HAP-1 (cell line): ENCODE results near the gene PLP2.
A peak's percentile ranks its signal among the peaks of the same experiment; 100 is the strongest.
"Not testable (repeated sequence)": the region's sequence is repeated elsewhere in the genome, so short reads cannot be mapped to it uniquely, and the experiment has no call there.

Experiments used
- DNase-seq, 2 experiments: peaks; one replicate each; pipeline ENCODE4 v3.0.0-alpha.2; 2016 to 2020; ENCODE audit warnings: low spot score in 2 of 2
- H3K27me3 ChIP-seq: fragments of 250-450 bp; sonication (Bioruptor Pico); 2 replicates; pipeline ENCODE4 v1.5.1; 2020; ENCODE audit warnings: low read depth, mild to moderate bottlenecking, moderate library complexity
- H3K36me3 ChIP-seq: fragments of 250-450 bp; sonication (Bioruptor Pico); replicated peaks from 2 replicates; pipeline ENCODE4 v1.5.1; 2020; ENCODE audit warnings: mild to moderate bottlenecking
- H3K4me1 ChIP-seq: fragments of 250-450 bp; sonication (Bioruptor Pico); 2 replicates; pipeline ENCODE4 v1.5.1; 2020; ENCODE audit warnings: mild to moderate bottlenecking
- H3K4me3 ChIP-seq: fragments of 250-450 bp; sonication (Bioruptor Pico); 2 replicates; pipeline ENCODE4 v1.5.1; 2020; ENCODE audit warnings: mild to moderate bottlenecking, moderate library complexity
- H3K9me3 ChIP-seq: fragments of 250-450 bp; sonication (Bioruptor Pico); 2 replicates; pipeline ENCODE4 v1.5.1; 2020; ENCODE audit warnings: mild to moderate bottlenecking, moderate library complexity
- in situ Hi-C: fragments of 300-500 bp; cut with MboI; formaldehyde crosslinking; loops from 3 replicates; pipeline ENCODE4 v1.14.3; 2020; ENCODE audit warnings: low sequenced_read_pairs, inconsistent platforms, mixed read lengths

The PLP2 gene

DNA sequence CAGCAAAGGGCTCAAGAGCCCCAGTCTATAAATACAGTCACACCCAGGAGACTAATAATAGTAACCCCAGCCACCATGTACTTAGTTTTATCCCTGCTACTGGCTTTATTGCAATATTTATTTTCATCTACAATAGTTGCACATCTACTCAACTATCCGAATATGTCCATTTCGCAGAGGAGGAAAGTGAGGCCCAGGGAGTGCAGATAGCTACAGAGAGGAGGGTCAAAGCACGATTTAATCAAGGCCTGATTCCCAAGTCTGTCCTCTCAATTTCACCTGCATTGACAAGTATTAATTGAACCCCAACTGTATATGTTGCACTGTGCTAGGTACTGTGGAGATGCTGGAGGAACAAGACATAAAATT lies 4.0 kb upstream of the PLP2 start:
- peaks cover 29% of the 10 kb centered on the region for H3K4me1 ChIP-seq
- in situ Hi-C loops = loop anchor here (5.0 kb wide), 1 partner anchor 270 kb away; the partner anchor contains the start of genes PQBP1 and TIMM17B
- H3K9me3 ChIP-seq = no peaks in the 10 kb centered on the region
- peak overlapping the region; percentile 29; the same call in 1 of the 2 replicates for H3K4me3 ChIP-seq
- H3K36me3 ChIP-seq = no peaks in the 10 kb centered on the region
- no peak for DNase-seq
- no peaks in the 10 kb centered on the region for H3K27me3 ChIP-seq

DNA sequence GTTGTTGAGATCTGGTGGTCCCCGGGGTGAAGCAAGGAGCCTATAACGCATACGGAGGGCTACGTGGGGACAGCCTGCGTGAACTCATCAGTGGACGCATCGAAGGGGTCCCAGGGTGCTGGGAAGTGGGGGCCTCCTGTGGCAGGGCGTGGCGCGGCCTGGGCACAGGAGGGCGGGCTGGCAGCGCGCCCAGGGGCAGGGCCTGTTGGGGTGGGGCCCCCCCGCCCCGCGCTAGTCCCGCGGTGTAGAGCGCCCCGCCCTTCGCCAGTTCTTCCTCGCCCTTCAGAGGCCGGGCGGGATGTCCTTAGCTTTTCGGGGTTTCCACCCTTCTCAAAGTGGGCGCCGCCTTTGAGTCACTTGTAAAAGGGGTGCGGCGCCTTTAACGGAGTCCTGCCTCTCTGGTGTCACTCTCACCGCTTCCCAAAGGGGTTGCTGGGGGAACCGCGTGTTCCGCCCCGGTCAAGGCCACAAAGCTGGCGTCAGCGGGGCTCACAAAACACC lies 632 bp downstream of the PLP2 start:
- peak; percentile 39 to 73 for DNase-seq
- H3K27me3 ChIP-seq = no peaks in the 10 kb centered on the region
- peaks cover 13% of the 10 kb centered on the region for H3K4me1 ChIP-seq
- no peaks in the 10 kb centered on the region for H3K9me3 ChIP-seq
- peak overlapping the region; percentile 78 for H3K4me3 ChIP-seq
- in situ Hi-C loops = no loop called here
- peaks cover 42% of the 10 kb centered on the region for H3K36me3 ChIP-seq

DNA sequence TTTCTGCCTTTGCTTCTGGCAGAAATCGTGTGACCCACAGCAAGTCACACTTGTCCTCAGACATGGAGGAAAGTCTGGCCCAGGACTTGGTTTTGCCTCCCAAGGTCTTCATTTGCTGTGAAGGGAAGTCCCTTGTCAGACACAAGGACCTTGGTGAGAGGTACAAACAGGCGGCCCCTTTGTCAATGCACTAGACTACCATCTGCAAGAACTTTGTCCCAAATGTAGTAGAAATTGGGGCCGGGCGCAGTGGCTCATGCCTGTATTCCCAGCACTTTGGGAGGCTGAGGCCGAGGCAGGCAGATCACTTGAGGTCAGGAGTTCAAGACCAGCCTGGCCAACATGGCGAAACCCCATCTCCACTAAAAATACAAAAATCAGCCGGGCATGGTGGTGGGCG lies 1.8 kb downstream of the PLP2 start:
- H3K4me3 ChIP-seq, in situ Hi-C loops, H3K27me3 ChIP-seq, H3K4me1 ChIP-seq, DNase-seq, H3K9me3 ChIP-seq: not testable (repeated sequence)
- H3K36me3 ChIP-seq = peaks cover 55% of the 10 kb centered on the region

DNA sequence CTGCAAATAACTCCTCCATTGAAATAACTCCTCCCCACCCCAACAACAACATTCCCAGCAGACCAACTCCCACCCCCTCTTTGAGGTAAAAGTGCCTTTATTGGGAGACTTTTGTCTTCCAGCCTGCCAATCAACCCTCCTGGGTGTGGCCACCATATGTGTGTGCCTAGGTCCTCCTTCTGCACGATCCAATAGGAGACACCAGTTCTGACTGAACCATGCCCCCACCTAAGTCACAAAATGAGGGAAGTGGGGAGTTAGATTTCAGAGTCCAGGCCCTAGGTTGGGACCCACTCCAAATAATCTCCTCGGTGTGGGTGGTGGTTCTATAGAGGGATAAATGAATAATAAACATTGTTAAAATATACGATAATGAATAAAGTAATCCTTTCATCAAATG lies 3.0 kb downstream of the PLP2 start:
- in situ Hi-C loops = no loop called here
- H3K36me3 ChIP-seq = peaks cover 66% of the 10 kb centered on the region
- H3K4me3 ChIP-seq = no peak overlapping the region
- DNase-seq = peak in 1 of 2 experiments; percentile 70
- H3K9me3 ChIP-seq = no peaks in the 10 kb centered on the region
- peaks cover 8% of the 10 kb centered on the region for H3K4me1 ChIP-seq
- H3K27me3 ChIP-seq = no peaks in the 10 kb centered on the region

DNA sequence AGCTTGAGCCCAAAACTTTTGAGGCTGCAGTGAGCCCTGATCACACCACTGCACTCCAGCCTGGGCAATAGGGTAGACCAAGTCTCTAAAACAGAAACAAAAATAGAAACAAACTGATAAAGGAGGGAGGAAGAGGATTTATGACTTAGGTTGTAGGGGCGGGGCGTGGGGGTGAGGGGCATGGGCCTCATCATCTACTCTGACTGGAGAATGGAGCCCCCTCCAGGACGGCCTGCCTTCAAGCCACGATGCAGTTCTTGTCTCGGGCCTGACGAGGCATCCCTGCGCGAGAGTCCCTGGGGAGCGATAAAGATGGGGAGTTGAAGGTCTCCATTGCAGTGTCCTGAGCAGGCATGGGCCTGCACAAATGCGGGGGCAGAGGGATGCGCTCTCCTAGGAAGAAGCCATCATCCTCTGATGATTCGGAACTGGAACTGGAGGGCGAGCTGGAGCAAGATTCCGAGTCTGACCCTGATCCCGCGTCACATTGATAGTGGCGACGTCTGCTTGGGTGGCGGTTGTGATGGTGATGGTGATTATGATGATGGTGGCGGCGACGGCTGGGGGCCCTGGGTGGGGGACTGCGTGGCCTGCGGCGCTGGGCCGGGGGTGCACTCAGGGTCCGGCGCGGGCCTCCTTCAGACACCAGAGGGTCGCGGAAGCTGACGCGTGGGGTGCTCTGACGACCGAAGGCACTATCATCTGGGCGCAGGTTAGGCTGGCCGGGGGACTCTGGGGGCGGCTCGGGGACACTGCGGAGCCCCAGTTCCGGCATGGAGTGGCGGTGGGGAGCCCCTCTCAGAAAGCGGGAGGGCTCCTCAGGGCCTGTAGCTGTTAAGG lies 4.0 kb downstream of the PLP2 start:
- in situ Hi-C loops = no loop called here
- Histone ChIP-seq H3K36me3 (peaks cover 72% of the 10 kb centered on the region), H3K27me3 (no peaks in the 10 kb centered on the region), H3K4me1 (peaks cover 8% of the 10 kb centered on the region), H3K4me3 (no peak overlapping the region), H3K9me3 (no peaks in the 10 kb centered on the region)
- DNase-seq = peak in 1 of 2 experiments; percentile 55

DNA sequence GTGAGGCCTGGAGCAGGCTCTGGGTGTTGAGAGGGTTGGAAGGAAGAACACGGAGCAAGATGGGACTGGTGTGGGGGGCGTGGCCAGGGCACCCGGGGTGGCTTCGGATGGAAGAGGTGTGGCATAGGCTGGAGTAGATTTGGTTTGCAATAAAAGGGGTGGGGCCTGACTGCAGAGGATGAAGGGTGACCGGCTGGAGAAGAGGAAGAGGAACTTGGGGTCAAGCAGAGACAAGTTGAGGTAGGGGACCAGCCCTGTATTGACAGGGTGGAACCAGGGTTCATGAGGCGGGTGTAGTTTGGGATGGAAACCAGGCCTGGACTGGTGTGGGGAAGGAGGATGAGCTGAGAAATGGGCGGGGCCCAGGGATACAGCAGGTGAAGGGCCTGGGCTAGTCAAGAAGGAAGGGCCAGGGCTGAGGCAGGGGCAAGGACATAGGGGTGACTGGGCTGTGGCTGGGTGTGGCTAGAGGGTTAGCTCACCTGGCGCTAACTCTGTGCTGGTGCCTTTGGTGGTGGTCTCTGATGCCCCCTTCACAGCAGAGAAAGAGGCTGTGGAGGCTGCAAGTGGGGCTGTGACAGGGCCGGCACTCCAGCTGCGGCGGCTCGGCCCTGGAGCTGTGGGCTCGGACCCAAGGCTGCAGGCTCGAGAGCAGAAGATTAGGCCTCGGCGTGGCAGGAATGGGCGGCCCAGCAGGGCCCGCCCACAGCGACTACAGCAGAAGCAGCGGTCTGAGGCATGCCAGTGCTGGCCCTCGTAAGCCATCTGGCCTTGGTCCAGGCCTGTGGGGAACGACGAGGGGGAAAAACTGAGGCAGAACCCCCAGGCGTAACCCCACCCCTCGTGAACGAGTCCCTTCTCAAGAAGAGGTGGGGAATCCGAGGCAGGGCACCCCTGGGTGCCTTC lies 5.0 kb downstream of the PLP2 start:
- Histone ChIP-seq H3K4me1 (peaks cover 8% of the 10 kb centered on the region), H3K4me3 (no peak overlapping the region), H3K27me3 (no peaks in the 10 kb centered on the region), H3K36me3 (peaks cover 79% of the 10 kb centered on the region), H3K9me3 (no peaks in the 10 kb centered on the region)
- in situ Hi-C loops = no loop called here
- peak in 1 of 2 experiments; percentile 63 for DNase-seq

DNA sequence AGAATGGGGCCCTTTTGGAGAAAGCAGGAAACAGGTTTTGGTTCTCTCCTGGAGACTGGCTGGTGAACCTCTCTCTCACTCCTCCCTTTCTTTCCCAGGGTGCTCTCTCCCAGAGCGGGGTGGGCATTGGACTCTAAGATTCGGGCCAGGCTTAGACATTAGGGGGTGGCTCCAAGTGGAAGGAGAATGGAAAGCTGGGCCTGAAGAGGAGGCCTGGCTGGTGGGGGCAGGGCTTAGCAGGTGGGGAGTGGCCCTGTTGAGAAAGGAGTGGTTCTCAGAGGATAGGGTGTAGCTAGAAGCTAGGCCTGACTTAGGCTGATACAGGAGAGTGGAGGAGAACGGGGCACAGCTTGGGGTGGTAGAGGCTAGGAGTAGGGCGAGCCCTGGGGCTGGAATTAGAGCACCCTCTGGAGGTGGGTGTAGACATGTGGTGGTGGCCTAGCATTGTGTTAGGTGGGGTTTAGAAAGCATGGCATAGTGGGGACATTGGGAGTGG lies 5.7 kb downstream of the PLP2 start:
- Histone ChIP-seq H3K36me3 (peaks cover 86% of the 10 kb centered on the region), H3K4me1 (peaks cover 8% of the 10 kb centered on the region), H3K4me3 (no peak overlapping the region), H3K27me3 (no peaks in the 10 kb centered on the region), H3K9me3 (no peaks in the 10 kb centered on the region)
- no peak for DNase-seq
- in situ Hi-C loops = no loop called here

DNA sequence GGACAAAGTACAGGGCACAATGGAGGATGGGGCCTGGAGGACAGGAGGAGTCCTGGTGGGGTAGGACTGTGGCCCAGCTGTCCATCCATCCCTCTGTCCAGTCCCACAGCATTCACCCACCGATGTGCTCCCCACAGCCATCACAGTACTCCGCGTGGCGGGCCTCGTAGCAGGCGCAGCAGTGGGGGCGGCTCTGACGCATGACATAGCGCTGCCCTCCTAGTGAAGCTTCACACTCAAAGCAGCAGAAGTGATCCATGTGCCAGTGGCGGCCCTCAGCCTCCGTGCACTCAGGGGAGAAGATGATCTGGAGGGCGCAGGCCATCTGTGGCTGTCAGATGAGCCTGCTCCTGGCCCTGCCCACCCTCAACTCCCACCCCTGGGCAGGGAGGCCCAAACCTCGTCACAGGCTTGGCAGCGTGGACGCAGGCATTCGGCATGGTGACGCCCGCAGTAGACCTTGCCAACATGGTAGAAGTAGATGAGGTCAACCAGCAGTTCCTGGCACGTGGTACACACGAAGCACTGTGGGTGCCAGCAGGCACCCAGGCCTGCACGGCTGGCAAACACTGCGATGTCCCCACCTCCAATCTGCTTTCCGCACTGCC lies 6.3 kb downstream of the PLP2 start:
- H3K9me3 ChIP-seq = no peaks in the 10 kb centered on the region
- H3K4me3 ChIP-seq = no peak overlapping the region
- H3K4me1 ChIP-seq = peaks cover 6% of the 10 kb centered on the region
- DNase-seq = no peak
- in situ Hi-C loops = no loop called here
- H3K27me3 ChIP-seq = no peaks in the 10 kb centered on the region
- H3K36me3 ChIP-seq = peaks cover 91% of the 10 kb centered on the region

DNA sequence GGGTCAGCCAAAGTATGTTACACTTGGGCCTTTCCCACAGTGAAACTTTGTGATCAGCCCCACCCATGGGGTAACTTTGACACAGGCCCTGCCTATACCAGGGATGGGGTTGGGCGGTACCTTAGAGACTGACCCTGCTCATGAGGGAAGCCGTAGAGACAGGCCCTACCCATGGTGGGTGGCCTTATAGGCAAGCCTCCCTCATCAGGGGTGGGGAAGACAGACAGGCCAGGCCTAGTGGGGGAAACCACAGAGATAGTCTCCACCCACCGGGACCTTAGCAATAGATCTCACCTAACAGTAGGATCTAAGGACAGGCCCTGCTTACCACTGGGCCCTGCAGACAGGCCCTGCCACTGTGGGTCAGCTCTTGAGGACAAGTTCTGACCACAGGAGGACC lies 6.8 kb downstream of the PLP2 start:
- in situ Hi-C loops = no loop called here
- peaks cover 91% of the 10 kb centered on the region for H3K36me3 ChIP-seq
- H3K9me3 ChIP-seq = no peaks in the 10 kb centered on the region
- DNase-seq = no peak
- H3K4me3 ChIP-seq = no peak overlapping the region
- peaks cover 3% of the 10 kb centered on the region; the same call in 1 of the 2 replicates for H3K4me1 ChIP-seq
- no peaks in the 10 kb centered on the region for H3K27me3 ChIP-seq

DNA sequence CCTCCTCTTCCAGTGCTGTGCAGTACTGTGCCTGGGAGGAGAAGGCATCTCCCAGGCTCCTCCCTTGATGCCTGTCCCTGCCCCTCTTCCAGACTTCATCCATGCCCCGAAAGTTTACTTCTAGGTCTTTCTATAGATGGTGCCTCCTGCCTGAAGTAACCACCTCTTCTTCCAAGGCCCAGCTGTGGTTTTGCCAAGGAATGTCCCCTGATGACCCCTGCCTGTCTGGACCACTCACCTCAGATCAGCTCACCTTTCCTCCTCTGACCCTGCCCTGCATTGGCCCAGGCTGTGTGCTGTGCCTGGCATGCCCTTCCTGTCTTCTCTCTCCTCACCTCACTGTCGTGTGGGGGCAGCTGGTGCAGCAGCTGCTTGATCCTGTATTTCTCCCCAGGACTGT lies 7.7 kb downstream of the PLP2 start:
- Histone ChIP-seq H3K4me3 (no peak overlapping the region), H3K4me1 (peaks cover 5% of the 10 kb centered on the region), H3K9me3 (no peaks in the 10 kb centered on the region), H3K27me3 (no peaks in the 10 kb centered on the region), H3K36me3 (peaks cover 88% of the 10 kb centered on the region)
- in situ Hi-C loops = no loop called here
- no peak for DNase-seq

DNA sequence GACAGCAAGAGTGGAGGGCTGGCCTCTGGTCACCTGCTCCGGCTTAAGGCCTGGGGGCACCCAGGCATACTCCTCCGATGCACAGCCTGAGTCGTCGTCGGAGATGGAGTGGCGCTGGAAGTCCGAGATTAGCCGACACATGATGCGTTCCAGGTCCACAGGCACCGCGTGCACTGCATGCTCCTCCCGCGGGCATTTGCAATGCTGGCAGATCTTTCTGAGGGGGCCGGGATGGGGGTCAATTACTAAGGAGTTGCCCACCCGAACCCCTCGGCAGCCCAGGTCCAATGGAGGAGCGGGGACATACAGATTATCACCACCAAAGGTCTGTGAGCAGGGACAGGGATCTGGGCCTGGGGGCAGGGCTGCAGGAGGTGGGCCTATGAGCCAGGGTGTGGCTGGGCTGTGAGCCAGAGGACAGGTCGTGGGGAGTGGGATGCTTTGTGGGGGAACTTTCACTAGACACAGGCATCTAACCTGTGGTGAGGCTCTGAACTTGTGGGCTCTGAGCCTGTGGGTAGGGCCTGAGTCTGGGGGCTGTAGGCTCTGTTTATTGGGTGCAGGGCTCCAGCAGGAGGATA lies 12.1 kb downstream of the PLP2 start:
- Histone ChIP-seq H3K27me3 (no peaks in the 10 kb centered on the region), H3K4me3 (peak overlapping the region; percentile 20), H3K9me3 (no peaks in the 10 kb centered on the region), H3K4me1 (peaks cover 13% of the 10 kb centered on the region), H3K36me3 (peaks cover 46% of the 10 kb centered on the region)
- in situ Hi-C loops = no loop called here
- DNase-seq = peak in 1 of 2 experiments; percentile 64

DNA sequence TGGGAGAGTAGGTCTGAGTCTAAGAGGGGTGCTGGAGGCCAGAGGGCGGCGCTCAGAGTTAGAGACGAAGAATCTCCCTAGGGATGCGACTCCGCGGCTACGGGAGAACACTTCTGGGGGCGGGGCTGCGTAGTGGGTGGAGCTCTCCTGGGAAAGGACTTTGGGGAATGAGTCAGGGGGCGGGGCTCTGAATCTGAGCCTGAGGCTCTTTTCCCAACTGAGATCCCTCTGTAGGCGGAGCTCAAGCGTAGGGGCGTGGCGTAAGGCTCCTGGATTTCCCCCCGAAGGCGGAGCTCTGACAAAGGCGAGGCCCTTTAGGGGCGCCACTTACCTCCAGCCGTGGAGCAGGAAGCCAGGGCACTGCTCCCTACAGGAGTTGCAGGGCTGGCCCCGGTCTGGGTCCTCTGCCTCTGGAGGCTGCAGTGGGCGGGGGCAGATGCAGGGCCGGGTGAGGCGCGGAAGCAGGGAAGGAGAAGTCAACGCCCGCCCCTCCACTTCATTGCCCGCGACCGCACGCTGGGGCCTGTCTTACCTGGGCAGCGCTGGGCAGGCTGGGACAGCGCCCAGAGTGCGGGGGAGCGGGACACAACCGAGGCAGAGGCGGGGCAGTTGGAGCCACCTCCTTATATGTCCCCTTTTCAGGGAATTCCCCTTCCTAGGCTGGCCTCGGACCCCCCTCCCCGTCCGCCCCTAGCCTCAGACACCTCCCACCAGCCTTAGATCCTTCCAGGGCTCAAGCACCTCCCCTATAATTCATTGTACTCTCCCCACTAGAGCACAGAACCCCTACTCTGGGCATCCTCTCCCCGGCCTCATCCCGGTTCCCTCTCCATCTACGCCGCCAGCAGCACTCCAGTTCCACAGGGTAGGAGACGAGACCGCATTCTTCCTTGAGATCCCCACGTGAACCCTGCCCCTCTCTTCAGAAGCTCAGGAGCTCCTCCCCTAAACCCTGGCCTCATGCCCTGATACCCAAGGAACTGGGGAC lies 12.9 kb downstream of the PLP2 start:
- in situ Hi-C loops = no loop called here
- Histone ChIP-seq H3K4me3 (peak overlapping the region; percentile 74), H3K9me3 (no peaks in the 10 kb centered on the region), H3K4me1 (peaks cover 21% of the 10 kb centered on the region), H3K27me3 (no peaks in the 10 kb centered on the region), H3K36me3 (peaks cover 38% of the 10 kb centered on the region)
- DNase-seq = peak; percentile 95 to 100
